Fibroblast of lung (primary cell): Measurements from ENCODE around the gene EMILIN2.

Experiments used
- CTCF ChIP-seq, 2 donors: IDR thresholded peaks in 1 of 2; conservative IDR thresholded peaks in 1 of 2; 1 replicate in 1 of 2; 2 replicates in 1 of 2; pipeline ENCODE4 v1.5.1; 2011 to 2012; ENCODE audit warnings: low read length in 2 of 2, control low read depth in 1 of 2, inconsistent platforms in 1 of 2, low read depth in 1 of 2, mild to moderate bottlenecking in 1 of 2
- EZH2 ChIP-seq: IDR thresholded peaks from 2 replicates; pipeline ENCODE4 v1.5.1; 2012; ENCODE audit warnings: low read length, control low read depth, mild to moderate bottlenecking; ENCODE audit errors: missing control alignments

- no peak for TF ChIP-seq CTCF (conservative IDR thresholded peaks at IDR 0.05 in 1 of 2, IDR thresholded peaks at IDR 0.05 in 1 of 2; ENCODE audit: low read depth in 1 of 2, low read length in 2 of 2)
- TF ChIP-seq EZH2 = no peak
Observed at GRCh38 chr18:2896990-2897389, 50.2 kb downstream of the EMILIN2 start.
